HEK293 (cell line): ENCODE measurements around the gene AOC2.
A peak's percentile ranks its signal among the peaks of the same experiment; 100 is the strongest.

Experiments
- CTCF ChIA-PET: fragments of 350-600 bp; formaldehyde crosslinking; extraction: SDS; loops from one replicate; lab custom pipeline; 2021; ENCODE audit warnings: antibody characterized with exemption; lab: Yijun Ruan, JAX
- POLR2A ChIA-PET: fragments of 300-600 bp; formaldehyde crosslinking; extraction: SDS; loops from one replicate; lab custom pipeline; 2020; ENCODE audit warnings: antibody characterized with exemption, inconsistent platforms; lab: Yijun Ruan, JAX
- H3K27ac ChIP-seq: fragments of 200-500 bp; sonication (Bioruptor generic); 2 replicates; pipeline ENCODE4 v1.5.1; 2014; ENCODE audit warnings: low read depth, low read length, control low read depth, inconsistent platforms; ENCODE audit errors: extremely low read depth
- H3K36me3 ChIP-seq, 2 experiments: fragments of 200-500 bp in 1 of 2; sonication (Bioruptor generic) in 1 of 2; 1 replicate in 1 of 2; 2 replicates in 1 of 2; pipeline ENCODE4 v1.5.1; 2014 to 2017; ENCODE audit warnings: inconsistent platforms in 2 of 2, low read length in 2 of 2; ENCODE audit not compliant: control insufficient read depth in 2 of 2, insufficient read depth in 1 of 2
- H3K4me1 ChIP-seq: fragments of 200-500 bp; sonication (Bioruptor generic); 2 replicates; pipeline ENCODE4 v1.5.1; 2014; ENCODE audit warnings: mild to moderate bottlenecking, low read length, inconsistent platforms; ENCODE audit not compliant: control insufficient read depth, insufficient read depth
- H3K4me3 ChIP-seq: 2 replicates; pipeline ENCODE4 v1.5.1; 2011; ENCODE audit warnings: low read depth, mild to moderate bottlenecking, control low read depth, low read length, moderate library complexity
- H3K9me3 ChIP-seq: fragments of 200-500 bp; sonication (Bioruptor generic); 2 replicates; pipeline ENCODE4 v1.5.1; 2014; ENCODE audit warnings: low read depth, low read length, inconsistent platforms; ENCODE audit not compliant: control insufficient read depth, insufficient read depth
- ATF2 ChIP-seq: fragments of 450-650 bp; formaldehyde crosslinking; IDR thresholded peaks from 2 replicates; pipeline ENCODE4 v1.5.1; 2016; ENCODE audit warnings: missing biosample characterization, missing genetic modification characterization, low read depth
- MYNN ChIP-seq: fragments of 450-650 bp; formaldehyde crosslinking; IDR thresholded peaks from 2 replicates; pipeline ENCODE4 v1.5.1; 2016; ENCODE audit warnings: missing biosample characterization, missing genetic modification characterization, borderline replicate concordance
- SCRT2 ChIP-seq: fragments of 450-650 bp; formaldehyde crosslinking; IDR thresholded peaks from 2 replicates; pipeline ENCODE4 v1.5.1; 2016; ENCODE audit warnings: missing biosample characterization, missing genetic modification characterization
- SP3 ChIP-seq: fragments of 450-650 bp; formaldehyde crosslinking; IDR thresholded peaks from 2 replicates; pipeline ENCODE4 v1.5.1; 2016; ENCODE audit warnings: missing biosample characterization, missing genetic modification characterization
- ZNF140 ChIP-seq: fragments of 450-650 bp; formaldehyde crosslinking; IDR thresholded peaks from 2 replicates; pipeline ENCODE4 v1.5.1; 2016; ENCODE audit warnings: missing biosample characterization, missing genetic modification characterization
- ZNF175 ChIP-seq: fragments of 450-650 bp; formaldehyde crosslinking; IDR thresholded peaks from 2 replicates; pipeline ENCODE4 v1.5.1; 2016; ENCODE audit warnings: missing biosample characterization, missing genetic modification characterization
- ZNF211 ChIP-seq: fragments of 450-650 bp; formaldehyde crosslinking; IDR thresholded peaks from 2 replicates; pipeline ENCODE4 v1.5.1; 2016; ENCODE audit warnings: low read depth, missing biosample characterization, missing genetic modification characterization
- ZNF510 ChIP-seq: fragments of 450-650 bp; formaldehyde crosslinking; IDR thresholded peaks from 2 replicates; pipeline ENCODE4 v1.5.1; 2018; ENCODE audit warnings: mild to moderate bottlenecking, missing genetic modification characterization, missing biosample characterization; ENCODE audit not compliant: insufficient replicate concordance
- ZNF518A ChIP-seq: fragments of 450-650 bp; formaldehyde crosslinking; conservative IDR thresholded peaks from 2 replicates; pipeline ENCODE4 v1.5.1; 2016; ENCODE audit warnings: low read depth, missing biosample characterization, missing genetic modification characterization
- ZNF658 ChIP-seq: fragments of 450-650 bp; formaldehyde crosslinking; IDR thresholded peaks from 2 replicates; pipeline ENCODE4; 2016; ENCODE audit warnings: missing biosample characterization, missing genetic modification characterization
- ZNF677 ChIP-seq: fragments of 450-650 bp; IDR thresholded peaks from 2 replicates; pipeline ENCODE4 v1.5.0; 2018; ENCODE audit warnings: missing biosample characterization, mild to moderate bottlenecking, missing genetic modification characterization, moderate library complexity
- TF ChIP-seq, protein P1 (sequence below): fragments of 450-650 bp; formaldehyde crosslinking; IDR thresholded peaks from 2 replicates; pipeline ENCODE4 v1.5.1; 2016; ENCODE audit warnings: missing biosample characterization, missing genetic modification characterization
- TF ChIP-seq, protein P2 (sequence below): fragments of 450-650 bp; formaldehyde crosslinking; IDR thresholded peaks from 2 replicates; pipeline ENCODE4 v1.5.1; 2017; ENCODE audit warnings: missing biosample characterization, mild to moderate bottlenecking, missing genetic modification characterization, moderate library complexity
- TF ChIP-seq, protein P3 (sequence below): fragments of 450-650 bp; formaldehyde crosslinking; IDR thresholded peaks from 2 replicates; pipeline ENCODE4 v1.5.1; 2016; ENCODE audit warnings: missing biosample characterization, missing genetic modification characterization, borderline replicate concordance

Gene AOC2

GRCh38 chr17:42853968-42854790 lies 9.8 kb downstream of the AOC2 start:
- H3K36me3 ChIP-seq, result peaks cover 0 to 4% of the 10 kb centered on the region in 2 experiments; a peak in 2 of 3 replicates
- ChIA-PET CTCF (interaction anchor here (2.0 kb wide), 1 partner anchor 11 kb away, joined by 6 read pairs; no protein-coding TSS in a partner anchor), POLR2A (interaction anchor here (1.1 kb wide), 1 partner anchor 144 kb away, joined by 3 read pairs; the partner anchor contains the start of gene RPL27)
- H3K4me1 ChIP-seq, result no peaks in the 10 kb centered on the region
- TF ChIP-seq SCRT2 (tag by site-specific recombination), result peak; percentile 57
- TF ChIP-seq, protein P1, sequence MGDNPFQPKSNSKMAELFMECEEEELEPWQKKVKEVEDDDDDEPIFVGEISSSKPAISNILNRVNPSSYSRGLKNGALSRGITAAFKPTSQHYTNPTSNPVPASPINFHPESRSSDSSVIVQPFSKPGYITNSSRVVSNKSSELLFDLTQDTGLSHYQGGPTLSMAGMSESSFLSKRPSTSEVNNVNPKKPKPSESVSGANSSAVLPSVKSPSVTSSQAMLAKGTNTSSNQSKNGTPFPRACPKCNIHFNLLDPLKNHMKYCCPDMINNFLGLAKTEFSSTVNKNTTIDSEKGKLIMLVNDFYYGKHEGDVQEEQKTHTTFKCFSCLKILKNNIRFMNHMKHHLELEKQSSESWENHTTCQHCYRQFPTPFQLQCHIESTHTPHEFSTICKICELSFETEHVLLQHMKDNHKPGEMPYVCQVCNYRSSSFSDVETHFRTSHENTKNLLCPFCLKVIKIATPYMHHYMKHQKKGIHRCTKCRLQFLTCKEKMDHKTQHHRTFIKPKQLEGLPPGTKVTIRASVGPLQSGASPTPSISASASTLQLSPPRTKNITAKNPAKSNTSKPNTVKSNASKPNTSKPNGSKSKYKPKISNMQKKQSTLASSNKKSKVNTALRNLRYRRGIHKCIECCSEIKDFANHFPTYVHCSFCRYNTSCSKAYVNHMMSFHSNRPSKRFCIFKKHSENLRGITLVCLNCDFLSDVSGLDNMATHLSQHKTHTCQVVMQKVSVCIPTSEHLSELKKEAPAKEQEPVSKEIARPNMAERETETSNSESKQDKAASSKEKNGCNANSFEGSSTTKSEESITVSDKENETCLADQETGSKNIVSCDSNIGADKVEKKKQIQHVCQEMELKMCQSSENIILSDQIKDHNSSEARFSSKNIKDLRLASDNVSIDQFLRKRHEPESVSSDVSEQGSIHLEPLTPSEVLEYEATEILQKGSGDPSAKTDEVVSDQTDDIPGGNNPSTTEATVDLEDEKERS, result no peak
- no peak for TF ChIP-seq MYNN (tag by site-specific recombination)
- no peak for TF ChIP-seq SP3 (tag by site-specific recombination)
- no peak for TF ChIP-seq ZNF175
- H3K9me3 ChIP-seq, result no peaks in the 10 kb centered on the region
- no peak overlapping the region for H3K4me3 ChIP-seq
- H3K27ac ChIP-seq, result no peak overlapping the region

DNA sequence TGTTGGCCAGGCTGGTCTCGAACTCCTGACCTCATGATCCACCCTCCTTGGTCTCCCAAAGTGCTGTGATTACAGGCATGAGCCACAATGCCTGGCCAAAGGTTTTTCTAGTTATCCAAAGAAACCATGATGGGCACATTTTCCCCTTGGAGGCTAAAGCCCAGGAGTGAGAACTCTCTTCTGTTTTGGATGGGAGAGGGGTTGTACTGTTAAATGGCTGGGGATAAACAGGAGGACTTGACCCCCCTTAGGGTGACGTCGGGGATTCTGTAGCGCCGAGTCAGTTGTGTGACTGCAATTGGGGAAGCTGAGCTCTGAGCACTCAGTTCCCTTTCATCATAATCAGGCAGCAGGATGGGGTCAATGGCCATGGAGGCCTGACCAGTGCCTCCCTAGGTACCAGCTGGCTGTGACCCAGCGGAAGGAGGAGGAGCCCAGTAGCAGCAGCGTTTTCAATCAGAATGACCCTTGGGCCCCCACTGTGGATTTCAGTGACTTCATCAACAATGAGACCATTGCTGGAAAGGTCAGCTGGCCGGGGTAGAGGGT lies 10.7 kb downstream of the AOC2 start:
- Histone ChIP-seq H3K9me3 (no peaks in the 10 kb centered on the region), H3K4me1 (no peaks in the 10 kb centered on the region), H3K36me3 (peaks cover 0 to 4% of the 10 kb centered on the region in 2 experiments; a peak in 2 of 3 replicates), H3K27ac (no peak overlapping the region), H3K4me3 (no peak overlapping the region)
- ChIA-PET CTCF (interaction anchor here (1.1 kb wide), 1 partner anchor 74 kb away, joined by 3 read pairs; no protein-coding TSS in a partner anchor), POLR2A (interaction anchor here (0.8 kb wide), 1 partner anchor 136 kb away, joined by 3 read pairs; no protein-coding TSS in a partner anchor)
- TF ChIP-seq ZNF658 (tag by site-specific recombination) (no peak), ZNF677 (tag by site-specific recombination) (no peak), ZNF140 (tag by site-specific recombination) (no peak), ZNF211 (tag by site-specific recombination) (no peak), ZNF518A (no peak), ZNF510 (tag by site-specific recombination) (no peak), ATF2 (tag by site-specific recombination) (no peak)
- TF ChIP-seq, protein P2, sequence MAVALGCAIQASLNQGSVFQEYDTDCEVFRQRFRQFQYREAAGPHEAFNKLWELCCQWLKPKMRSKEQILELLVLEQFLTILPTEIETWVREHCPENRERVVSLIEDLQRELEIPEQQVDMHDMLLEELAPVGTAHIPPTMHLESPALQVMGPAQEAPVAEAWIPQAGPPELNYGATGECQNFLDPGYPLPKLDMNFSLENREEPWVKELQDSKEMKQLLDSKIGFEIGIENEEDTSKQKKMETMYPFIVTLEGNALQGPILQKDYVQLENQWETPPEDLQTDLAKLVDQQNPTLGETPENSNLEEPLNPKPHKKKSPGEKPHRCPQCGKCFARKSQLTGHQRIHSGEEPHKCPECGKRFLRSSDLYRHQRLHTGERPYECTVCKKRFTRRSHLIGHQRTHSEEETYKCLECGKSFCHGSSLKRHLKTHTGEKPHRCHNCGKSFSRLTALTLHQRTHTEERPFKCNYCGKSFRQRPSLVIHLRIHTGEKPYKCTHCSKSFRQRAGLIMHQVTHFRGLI, result no peak
- TF ChIP-seq, protein P3, sequence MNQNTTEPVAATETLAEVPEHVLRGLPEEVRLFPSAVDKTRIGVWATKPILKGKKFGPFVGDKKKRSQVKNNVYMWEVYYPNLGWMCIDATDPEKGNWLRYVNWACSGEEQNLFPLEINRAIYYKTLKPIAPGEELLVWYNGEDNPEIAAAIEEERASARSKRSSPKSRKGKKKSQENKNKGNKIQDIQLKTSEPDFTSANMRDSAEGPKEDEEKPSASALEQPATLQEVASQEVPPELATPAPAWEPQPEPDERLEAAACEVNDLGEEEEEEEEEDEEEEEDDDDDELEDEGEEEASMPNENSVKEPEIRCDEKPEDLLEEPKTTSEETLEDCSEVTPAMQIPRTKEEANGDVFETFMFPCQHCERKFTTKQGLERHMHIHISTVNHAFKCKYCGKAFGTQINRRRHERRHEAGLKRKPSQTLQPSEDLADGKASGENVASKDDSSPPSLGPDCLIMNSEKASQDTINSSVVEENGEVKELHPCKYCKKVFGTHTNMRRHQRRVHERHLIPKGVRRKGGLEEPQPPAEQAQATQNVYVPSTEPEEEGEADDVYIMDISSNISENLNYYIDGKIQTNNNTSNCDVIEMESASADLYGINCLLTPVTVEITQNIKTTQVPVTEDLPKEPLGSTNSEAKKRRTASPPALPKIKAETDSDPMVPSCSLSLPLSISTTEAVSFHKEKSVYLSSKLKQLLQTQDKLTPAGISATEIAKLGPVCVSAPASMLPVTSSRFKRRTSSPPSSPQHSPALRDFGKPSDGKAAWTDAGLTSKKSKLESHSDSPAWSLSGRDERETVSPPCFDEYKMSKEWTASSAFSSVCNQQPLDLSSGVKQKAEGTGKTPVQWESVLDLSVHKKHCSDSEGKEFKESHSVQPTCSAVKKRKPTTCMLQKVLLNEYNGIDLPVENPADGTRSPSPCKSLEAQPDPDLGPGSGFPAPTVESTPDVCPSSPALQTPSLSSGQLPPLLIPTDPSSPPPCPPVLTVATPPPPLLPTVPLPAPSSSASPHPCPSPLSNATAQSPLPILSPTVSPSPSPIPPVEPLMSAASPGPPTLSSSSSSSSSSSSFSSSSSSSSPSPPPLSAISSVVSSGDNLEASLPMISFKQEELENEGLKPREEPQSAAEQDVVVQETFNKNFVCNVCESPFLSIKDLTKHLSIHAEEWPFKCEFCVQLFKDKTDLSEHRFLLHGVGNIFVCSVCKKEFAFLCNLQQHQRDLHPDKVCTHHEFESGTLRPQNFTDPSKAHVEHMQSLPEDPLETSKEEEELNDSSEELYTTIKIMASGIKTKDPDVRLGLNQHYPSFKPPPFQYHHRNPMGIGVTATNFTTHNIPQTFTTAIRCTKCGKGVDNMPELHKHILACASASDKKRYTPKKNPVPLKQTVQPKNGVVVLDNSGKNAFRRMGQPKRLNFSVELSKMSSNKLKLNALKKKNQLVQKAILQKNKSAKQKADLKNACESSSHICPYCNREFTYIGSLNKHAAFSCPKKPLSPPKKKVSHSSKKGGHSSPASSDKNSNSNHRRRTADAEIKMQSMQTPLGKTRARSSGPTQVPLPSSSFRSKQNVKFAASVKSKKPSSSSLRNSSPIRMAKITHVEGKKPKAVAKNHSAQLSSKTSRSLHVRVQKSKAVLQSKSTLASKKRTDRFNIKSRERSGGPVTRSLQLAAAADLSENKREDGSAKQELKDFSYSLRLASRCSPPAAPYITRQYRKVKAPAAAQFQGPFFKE, result no peak
